Activated naive CD4-positive, alpha-beta T cell treated with anti-CD3 and anti-CD28 coated beads, Interleukin-2, amount 50 U/mL, for 24 hours (primary cell): ENCODE results near the gene AMFR.
"Not testable (repeated sequence)": the region's sequence is repeated elsewhere in the genome, so short reads cannot be mapped to it uniquely, and the experiment has no call there.

Experiments
- H3K27ac Mint-ChIP-seq: one replicate; pipeline ENCODE4 v1.8.0; 2021; ENCODE audit warnings: mild to moderate bottlenecking, mixed read lengths
- H3K27me3 Mint-ChIP-seq: one replicate; pipeline ENCODE4 v1.8.0; 2021; ENCODE audit warnings: mixed read lengths
- H3K36me3 Mint-ChIP-seq: one replicate; pipeline ENCODE4 v1.8.0; 2021; ENCODE audit warnings: mixed read lengths
- H3K4me1 Mint-ChIP-seq: one replicate; pipeline ENCODE4 v1.8.0; 2021; ENCODE audit warnings: mixed read lengths
- H3K4me3 Mint-ChIP-seq: one replicate; pipeline ENCODE4 v1.8.0; 2021; ENCODE audit warnings: mild to moderate bottlenecking, mixed read lengths
- H3K9me3 Mint-ChIP-seq: one replicate; pipeline ENCODE4 v1.8.0; 2021; ENCODE audit warnings: mixed read lengths

The AMFR gene

DNA sequence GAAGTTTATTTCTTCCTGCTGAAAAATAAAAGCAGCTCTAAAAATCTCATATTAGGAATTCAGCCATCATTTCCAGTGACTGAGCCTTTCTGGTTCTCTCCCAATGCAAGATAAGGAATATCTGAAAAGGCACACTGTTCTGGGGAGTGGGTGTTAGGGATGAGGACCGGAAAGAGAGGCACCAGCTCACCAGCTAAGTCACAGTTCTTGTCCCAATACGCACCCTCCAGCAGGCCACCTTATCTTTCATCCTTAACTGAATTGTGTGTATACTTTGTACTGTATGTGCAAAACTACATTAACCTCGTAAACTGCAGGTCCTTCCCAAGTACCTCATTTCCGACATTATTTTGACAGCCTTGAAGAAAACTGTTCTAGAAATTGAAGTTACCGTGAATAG is 11.0 kb downstream of the AMFR start:
- Mint-ChIP-seq H3K9me3 (no peaks in the 10 kb centered on the region), H3K4me3 (no peak overlapping the region), H3K36me3 (peaks cover 8% of the 10 kb centered on the region), H3K27me3 (no peaks in the 10 kb centered on the region), H3K27ac (no peak overlapping the region), H3K4me1 (peaks cover 18% of the 10 kb centered on the region)

DNA sequence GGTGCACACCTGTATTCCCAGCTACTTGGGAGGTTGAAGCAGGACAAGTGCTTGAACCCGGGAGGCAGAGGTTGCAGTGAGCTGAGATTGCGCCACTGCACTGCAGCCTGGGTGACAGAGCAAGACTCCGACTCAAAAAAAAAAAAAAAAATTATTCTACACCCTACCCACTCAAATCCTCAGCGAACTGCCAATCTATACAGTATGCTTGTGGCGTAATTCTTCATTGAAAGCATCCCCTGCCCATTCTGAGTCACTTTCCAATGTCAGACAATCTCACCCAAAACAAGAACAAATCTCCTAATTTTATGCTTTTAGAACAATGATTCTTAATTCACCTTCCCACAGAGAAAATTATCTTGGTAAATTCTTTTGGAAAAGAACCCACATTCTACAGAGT is 12.0 kb downstream of the AMFR start:
- H3K27me3 Mint-ChIP-seq = no peaks in the 10 kb centered on the region
- H3K4me1 Mint-ChIP-seq = peaks cover 19% of the 10 kb centered on the region

GRCh38 chr16:56411624-56412023 is 13.7 kb downstream of the AMFR start:
- Mint-ChIP-seq H3K27me3 (no peaks in the 10 kb centered on the region), H3K4me3 (no peak overlapping the region), H3K36me3 (peaks cover 15% of the 10 kb centered on the region), H3K4me1 (peaks cover 20% of the 10 kb centered on the region), H3K27ac (no peak overlapping the region), H3K9me3 (no peaks in the 10 kb centered on the region)

More for the DNA sequence above, 12.0 kb downstream of the AMFR start:
- no peaks in the 10 kb centered on the region for H3K9me3 Mint-ChIP-seq
- H3K27ac Mint-ChIP-seq = no peak overlapping the region
- H3K36me3 Mint-ChIP-seq = peaks cover 12% of the 10 kb centered on the region
- no peak overlapping the region for H3K4me3 Mint-ChIP-seq

- peaks cover 15% of the 10 kb centered on the region for H3K36me3 Mint-ChIP-seq
- H3K4me1 Mint-ChIP-seq = peaks cover 20% of the 10 kb centered on the region
- no peaks in the 10 kb centered on the region for H3K27me3 Mint-ChIP-seq
- H3K9me3 Mint-ChIP-seq = no peaks in the 10 kb centered on the region
- no peak overlapping the region for H3K4me3 Mint-ChIP-seq
- H3K27ac Mint-ChIP-seq = no peak overlapping the region
These were observed 14.2 kb downstream of the AMFR start for GRCh38 chr16:56411123-56411522.

DNA sequence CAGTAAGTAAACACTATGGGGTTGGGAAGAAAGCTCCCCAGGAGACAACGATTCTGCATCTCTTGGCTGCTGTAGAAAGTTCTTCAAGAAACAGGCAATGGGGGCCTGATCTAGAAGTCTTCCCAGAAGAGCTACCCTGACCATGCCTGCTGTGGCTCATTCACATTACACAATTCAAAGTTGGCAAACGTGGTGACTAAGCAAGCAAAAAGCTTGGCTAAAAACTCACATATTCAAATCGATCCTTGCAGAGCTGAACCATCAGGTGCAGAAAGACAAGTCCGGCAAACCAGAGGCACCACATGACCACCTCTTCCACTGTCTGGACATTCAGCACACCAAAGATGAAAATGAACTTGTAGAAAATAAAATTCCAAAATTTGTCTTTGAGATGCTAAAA is 16.1 kb downstream of the AMFR start:
- peaks cover 7% of the 10 kb centered on the region for H3K4me1 Mint-ChIP-seq
- H3K4me3 Mint-ChIP-seq = no peak overlapping the region
- H3K27me3 Mint-ChIP-seq = no peaks in the 10 kb centered on the region
- H3K27ac Mint-ChIP-seq = no peak overlapping the region
- peaks cover 13% of the 10 kb centered on the region for H3K36me3 Mint-ChIP-seq
- H3K9me3 Mint-ChIP-seq = no peaks in the 10 kb centered on the region

GRCh38 chr16:56408379-56409098 is 16.8 kb downstream of the AMFR start:
- peaks cover 12% of the 10 kb centered on the region for H3K36me3 Mint-ChIP-seq
- H3K27me3 Mint-ChIP-seq = no peaks in the 10 kb centered on the region
- H3K9me3 Mint-ChIP-seq = no peaks in the 10 kb centered on the region
- H3K4me1 Mint-ChIP-seq = peaks cover 7% of the 10 kb centered on the region
- no peak overlapping the region for H3K4me3 Mint-ChIP-seq
- no peak overlapping the region for H3K27ac Mint-ChIP-seq

GRCh38 chr16:56405977-56406672 is 19.2 kb downstream of the AMFR start:
- Mint-ChIP-seq H3K27ac (no peak overlapping the region), H3K4me1 (peaks cover 7% of the 10 kb centered on the region), H3K27me3 (no peaks in the 10 kb centered on the region), H3K9me3 (no peaks in the 10 kb centered on the region), H3K36me3 (peaks cover 11% of the 10 kb centered on the region), H3K4me3 (no peak overlapping the region)

- no peaks in the 10 kb centered on the region for H3K9me3 Mint-ChIP-seq
- no peaks in the 10 kb centered on the region for H3K27me3 Mint-ChIP-seq
- peaks cover 11% of the 10 kb centered on the region for H3K36me3 Mint-ChIP-seq
- no peak overlapping the region for H3K4me3 Mint-ChIP-seq
- no peaks in the 10 kb centered on the region for H3K4me1 Mint-ChIP-seq
- H3K27ac Mint-ChIP-seq = no peak overlapping the region
These were observed 23.9 kb downstream of the AMFR start for GRCh38 chr16:56401482-56401881.

DNA sequence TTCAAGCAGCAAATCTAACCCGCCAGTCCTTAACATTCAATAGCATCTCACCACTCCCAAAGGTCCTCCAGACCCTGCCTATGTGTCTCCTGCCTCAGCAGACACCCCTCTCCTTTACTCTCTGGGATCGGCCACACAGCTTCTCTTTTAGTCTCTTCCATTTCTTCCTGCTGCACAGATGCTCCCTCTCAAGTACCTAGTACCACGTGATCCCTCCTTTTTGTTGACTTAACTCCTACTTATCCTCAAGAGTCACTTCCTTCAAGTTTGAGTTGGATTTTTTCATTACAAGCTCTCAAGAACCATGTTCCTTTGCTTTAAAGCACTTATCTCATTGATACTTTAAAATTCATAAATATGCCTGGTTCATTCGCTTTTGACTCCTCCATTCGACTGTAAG is 24.9 kb downstream of the AMFR start:
- H3K9me3 Mint-ChIP-seq = no peaks in the 10 kb centered on the region

GRCh38 chr16:56399486-56399885 is 25.9 kb downstream of the AMFR start:
- Mint-ChIP-seq H3K9me3 (no peaks in the 10 kb centered on the region), H3K27ac (no peak overlapping the region), H3K4me3 (no peak overlapping the region), H3K27me3 (no peaks in the 10 kb centered on the region), H3K4me1 (peaks cover 5% of the 10 kb centered on the region), H3K36me3 (peaks cover 17% of the 10 kb centered on the region)

More for the DNA sequence above, 24.9 kb downstream of the AMFR start:
- Mint-ChIP-seq H3K27ac (no peak overlapping the region), H3K4me1 (peaks cover 4% of the 10 kb centered on the region), H3K4me3 (no peak overlapping the region), H3K27me3 (no peaks in the 10 kb centered on the region), H3K36me3 (peaks cover 15% of the 10 kb centered on the region)

- Mint-ChIP-seq H3K4me3 (no peak overlapping the region), H3K36me3 (peaks cover 18% of the 10 kb centered on the region), H3K27ac (no peak overlapping the region), H3K9me3 (no peaks in the 10 kb centered on the region), H3K27me3 (no peaks in the 10 kb centered on the region), H3K4me1 (peaks cover 7% of the 10 kb centered on the region)
These were observed 26.3 kb downstream of the AMFR start for GRCh38 chr16:56399047-56399446.

- H3K4me3 Mint-ChIP-seq, H3K9me3 Mint-ChIP-seq, H3K27ac Mint-ChIP-seq, H3K27me3 Mint-ChIP-seq: not testable (repeated sequence)
- Mint-ChIP-seq H3K4me1 (peaks cover 11% of the 10 kb centered on the region), H3K36me3 (peaks cover 31% of the 10 kb centered on the region)
These were observed 28.6 kb downstream of the AMFR start for GRCh38 chr16:56396724-56397123.

GRCh38 chr16:56389554-56389953 is 35.8 kb downstream of the AMFR start:
- H3K4me3 Mint-ChIP-seq = no peak overlapping the region
- H3K36me3 Mint-ChIP-seq = peaks cover 40% of the 10 kb centered on the region
- no peaks in the 10 kb centered on the region for H3K27me3 Mint-ChIP-seq
- peaks cover 6% of the 10 kb centered on the region for H3K4me1 Mint-ChIP-seq
- no peak overlapping the region for H3K27ac Mint-ChIP-seq
- H3K9me3 Mint-ChIP-seq = no peaks in the 10 kb centered on the region

GRCh38 chr16:56388209-56388608 is 37.1 kb downstream of the AMFR start:
- Mint-ChIP-seq H3K4me3 (no peak overlapping the region), H3K27me3 (no peaks in the 10 kb centered on the region), H3K36me3 (peaks cover 47% of the 10 kb centered on the region), H3K4me1 (no peaks in the 10 kb centered on the region), H3K9me3 (peaks cover 3% of the 10 kb centered on the region), H3K27ac (no peak overlapping the region)

DNA sequence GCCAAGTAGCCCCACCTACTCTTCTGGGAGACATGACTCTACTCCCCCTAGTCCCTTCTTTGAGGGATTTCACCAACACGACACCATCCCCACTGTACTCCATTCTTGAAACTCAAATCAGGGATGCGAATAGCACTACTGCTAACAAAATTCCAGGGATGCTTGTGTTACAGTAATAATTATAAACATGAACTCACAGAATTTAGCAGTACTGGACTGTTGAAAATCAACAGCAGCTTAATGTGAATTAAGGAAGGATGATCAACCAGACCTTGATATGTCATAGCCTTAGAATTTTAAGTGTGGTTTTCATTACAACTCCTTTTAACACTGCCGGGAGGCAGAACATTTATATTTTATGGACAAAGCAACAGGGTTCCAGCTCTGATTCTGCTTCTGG is 37.9 kb downstream of the AMFR start:
- Mint-ChIP-seq H3K9me3 (peaks cover 6% of the 10 kb centered on the region), H3K27ac (no peak overlapping the region), H3K4me1 (no peaks in the 10 kb centered on the region), H3K36me3 (peaks cover 48% of the 10 kb centered on the region), H3K27me3 (no peaks in the 10 kb centered on the region), H3K4me3 (no peak overlapping the region)

DNA sequence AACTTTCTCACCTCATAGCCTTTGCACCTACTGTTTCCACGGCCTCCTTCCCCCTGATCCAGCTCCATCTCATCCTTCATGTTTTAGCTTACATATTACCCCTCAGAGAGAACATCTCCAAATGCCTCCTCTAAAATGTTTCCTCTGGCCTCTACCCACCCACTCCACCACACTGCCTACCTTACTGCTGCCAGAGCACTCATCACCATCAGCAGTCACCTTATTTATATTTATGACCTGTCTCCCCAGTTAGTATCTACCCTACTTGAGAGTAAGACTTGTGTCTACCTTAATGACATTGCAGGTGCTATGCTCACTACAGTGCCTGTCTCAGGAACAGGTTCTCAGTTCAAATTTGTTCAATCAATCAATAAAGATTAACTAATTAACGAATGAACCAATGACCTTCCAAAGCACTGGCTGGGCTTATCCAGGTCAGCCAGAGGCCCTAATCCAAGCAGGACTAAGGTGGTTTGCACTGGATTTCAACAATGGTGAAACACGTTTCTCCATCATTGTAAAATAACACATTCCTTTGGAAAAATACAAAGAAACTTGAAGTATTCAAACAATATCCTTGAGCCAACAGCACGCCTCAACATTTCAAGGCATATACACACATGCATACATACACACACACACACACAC is 41.1 kb downstream of the AMFR start:
- Mint-ChIP-seq H3K4me1 (no peaks in the 10 kb centered on the region), H3K27me3 (no peaks in the 10 kb centered on the region), H3K27ac (no peak overlapping the region), H3K9me3 (peaks cover 11% of the 10 kb centered on the region), H3K4me3 (no peak overlapping the region), H3K36me3 (peaks cover 58% of the 10 kb centered on the region)
